NCI-H146 treated with DMSO at 0.1 percent for 48 hours (cell line): ENCODE measurements around the gene PTPRN2.
"Not testable (repeated sequence)": the region's sequence is repeated elsewhere in the genome, so short reads cannot be mapped to it uniquely, and the experiment has no call there.

Source experiments
- DNase-seq: peaks from one replicate; lab custom pipeline; 2025; ENCODE audit not compliant: unreplicated experiment; lab: John Stamatoyannopoulos, UW

The PTPRN2 gene

DNA sequence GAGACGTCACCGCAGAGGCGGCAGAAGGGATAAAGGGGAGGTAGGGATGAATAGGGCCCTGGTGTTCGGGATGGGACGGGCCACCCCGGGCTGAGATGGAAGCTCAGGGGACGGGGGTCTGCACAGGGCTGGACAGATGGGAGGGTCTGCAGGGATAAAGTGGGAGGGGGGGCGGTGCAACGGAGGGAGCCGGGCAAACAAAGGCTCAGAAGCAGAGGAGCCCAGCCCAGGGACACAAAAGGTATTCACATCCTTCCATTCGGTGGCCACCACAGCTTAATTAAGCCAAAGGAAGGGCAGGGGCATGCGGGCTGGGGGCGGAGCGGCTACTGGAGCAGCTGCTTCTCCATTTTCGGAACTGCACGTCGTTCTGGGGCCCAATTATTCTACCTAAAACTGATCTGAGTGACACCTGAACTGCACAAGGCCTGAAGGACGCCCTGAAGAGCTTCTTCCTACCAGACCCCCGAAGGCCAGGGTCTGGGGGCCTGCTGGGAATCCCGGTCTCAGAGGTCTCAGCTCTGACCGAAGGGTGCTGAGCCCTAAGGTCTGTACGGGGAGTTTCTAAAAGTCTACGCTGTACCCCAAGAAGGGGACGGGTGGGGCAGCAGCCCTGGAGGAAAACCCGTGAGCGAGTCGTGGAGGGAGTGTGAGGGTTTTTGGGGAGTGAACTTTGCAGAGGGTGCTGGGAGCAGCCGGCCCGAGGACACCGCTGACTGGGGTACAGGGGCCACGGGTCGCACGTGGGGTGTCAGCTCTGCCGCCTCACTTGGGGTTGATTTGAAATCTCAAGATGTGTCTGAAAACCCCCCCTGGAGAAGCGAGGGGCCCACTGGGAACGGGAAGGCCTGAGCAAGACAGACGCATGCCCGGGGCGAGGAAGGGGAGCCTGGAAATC, 916.0 kb downstream of the PTPRN2 start:
- DNase-seq: no peak

DNA sequence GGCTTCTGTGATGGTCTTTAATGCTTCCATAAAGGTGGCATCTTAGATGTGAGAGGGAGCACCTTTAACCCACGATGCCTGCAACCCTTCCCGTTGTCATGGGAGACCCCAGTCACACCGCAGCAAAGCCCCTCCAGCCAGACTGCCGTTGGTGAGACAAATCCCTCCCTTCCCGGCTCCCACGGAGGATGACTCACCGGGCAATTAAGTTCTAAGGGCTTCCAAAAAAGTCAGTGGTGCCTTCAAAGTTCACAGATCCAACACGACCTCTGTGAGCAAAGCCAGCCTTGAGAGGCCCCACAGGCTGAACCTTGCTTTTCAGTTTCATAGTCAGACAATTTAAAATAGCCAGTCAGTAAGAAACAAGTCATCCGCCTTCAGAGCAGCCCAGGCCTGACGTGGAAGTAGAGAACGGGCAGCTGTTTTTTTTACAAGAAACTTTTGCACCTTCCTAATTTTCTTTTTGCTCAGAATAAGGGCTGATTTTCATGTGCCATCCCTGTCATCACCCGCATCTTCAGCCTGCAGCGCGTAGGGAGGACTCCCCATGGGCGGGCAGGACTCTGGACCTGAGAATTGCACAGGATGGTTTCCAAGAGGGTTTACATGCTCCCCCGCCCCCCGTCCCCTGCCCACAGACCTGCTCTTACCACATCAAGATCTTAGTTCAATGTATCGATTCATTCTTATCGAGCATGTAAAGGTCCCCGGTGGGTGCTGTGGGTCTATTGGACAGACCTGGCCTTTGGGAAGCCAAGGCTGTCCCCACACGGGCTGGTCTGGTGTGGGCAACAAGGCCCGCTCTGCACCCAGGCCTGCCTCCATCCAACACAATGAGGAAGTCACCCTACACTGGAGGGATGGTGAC, 916.9 kb downstream of the PTPRN2 start:
- no peak for DNase-seq

DNA sequence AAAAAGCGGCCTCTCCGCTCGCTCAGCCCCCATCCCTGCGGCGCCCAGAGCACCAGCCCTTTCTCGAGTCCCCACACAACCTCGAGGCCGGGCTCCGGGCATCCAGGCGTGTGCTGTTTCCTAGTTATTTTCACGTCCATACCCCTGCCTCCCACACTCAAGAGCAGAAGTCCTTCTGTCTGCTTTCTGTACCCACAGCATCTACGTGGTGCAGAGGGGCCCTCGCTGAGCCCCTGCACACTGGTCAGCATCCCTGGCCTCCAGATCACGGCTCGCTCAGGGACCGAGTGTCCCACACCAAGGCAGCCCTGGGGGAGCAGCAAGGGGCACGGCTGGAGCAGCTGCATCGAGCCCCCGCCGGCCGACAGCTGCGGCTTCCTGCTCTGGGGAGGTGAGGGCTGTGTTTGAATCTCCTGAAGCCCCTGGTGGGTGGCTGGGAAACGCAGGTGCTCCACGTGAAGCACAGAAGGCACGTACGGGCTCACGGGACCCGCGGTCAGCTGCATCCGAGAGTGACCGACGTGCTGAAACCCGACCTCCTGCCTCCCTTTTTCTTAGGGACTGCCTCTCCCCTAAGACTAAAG, 917.8 kb downstream of the PTPRN2 start:
- no peak for DNase-seq

DNA sequence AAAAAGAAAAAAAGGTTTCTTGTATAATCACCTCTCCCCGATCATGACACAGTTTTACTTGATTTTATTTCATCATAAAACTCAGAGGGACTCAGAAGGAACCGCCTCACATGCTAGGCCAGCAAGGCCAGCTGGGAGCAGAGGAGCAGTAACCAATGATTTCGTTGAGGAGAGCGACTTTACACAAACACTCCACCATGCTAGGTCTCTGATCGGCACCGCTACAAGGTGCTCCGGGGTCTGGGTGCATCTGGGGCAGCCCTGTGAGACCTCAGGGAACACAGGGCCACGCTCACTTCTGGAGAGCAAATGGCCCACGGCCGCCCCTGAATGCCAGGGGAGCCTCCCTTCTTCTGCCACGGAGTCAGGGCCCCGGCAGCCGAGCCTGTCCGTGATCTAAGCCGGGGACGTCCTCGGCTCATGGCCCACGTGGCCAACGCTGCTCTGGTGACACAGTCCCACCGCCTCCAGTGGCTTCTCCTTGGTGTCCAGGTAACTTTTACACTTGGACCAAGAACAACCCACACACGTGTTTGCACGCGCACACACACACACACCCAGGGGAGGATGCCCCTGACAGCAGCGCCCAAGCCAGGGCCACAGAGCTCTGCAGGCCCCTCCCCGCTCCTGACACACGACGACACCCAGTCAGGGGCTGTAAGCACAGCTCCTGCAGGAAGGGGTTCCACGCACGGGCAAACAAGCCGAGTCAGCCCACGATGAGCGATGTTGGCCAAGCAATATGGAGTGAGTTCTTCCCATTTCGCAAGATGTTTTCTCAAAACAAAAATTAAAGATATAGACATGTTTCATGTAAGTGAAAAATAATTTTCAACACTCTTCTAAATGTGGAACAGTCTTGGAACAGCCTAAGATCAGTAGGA, 918.5 kb downstream of the PTPRN2 start:
- DNase-seq: no peak

DNA sequence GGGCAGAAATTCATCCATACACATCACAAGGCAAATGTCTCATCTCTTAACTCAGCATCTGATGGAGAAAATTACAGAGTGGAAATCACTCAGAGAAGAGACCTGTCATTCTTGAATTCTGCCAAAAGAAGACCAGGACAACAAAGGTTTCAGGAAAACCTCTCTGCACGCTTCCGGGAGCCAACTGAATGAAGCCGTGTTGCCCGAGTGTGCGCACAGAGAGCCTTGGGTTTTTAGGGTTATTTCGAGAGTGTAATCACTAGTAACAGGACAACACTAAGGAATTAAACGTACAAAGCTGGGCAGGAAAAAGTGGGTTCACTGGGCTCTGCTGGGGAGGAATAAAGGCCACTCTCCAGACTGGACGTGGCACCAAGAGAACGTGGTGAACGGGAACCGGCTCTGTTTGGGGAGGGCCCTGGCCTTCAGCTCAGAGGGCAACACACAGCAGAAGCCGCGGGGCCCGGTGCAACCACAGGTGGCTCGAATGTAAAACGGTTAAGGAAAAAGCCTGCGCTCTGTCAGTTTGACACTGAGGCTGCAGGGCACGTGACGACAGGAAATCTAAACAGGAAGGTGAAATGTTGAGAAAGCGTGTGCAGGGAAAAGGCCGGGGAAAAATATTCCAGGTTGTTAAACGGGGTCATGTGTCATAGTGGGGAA, 919.3 kb downstream of the PTPRN2 start:
- no peak for DNase-seq

DNA sequence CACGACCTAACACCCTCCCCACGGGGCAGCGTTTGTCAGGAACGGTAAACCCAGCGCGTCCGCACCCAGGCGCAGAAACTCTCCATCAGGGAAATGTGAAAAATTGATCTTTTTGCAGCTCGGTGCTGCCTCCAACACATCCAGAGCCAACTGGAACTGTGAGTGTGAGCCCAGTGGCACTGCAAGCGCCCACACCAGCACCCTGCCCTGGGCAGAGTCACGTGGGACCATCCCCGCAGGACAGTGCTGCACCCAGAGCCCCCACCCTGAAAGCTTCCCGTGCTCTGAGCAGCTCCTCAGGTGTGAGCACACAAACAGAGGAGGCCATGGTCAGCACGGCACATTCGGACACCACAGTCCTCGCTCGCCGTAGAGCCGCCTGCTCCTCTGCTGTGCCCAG, 919.9 kb downstream of the PTPRN2 start:
- DNase-seq: no peak

DNA sequence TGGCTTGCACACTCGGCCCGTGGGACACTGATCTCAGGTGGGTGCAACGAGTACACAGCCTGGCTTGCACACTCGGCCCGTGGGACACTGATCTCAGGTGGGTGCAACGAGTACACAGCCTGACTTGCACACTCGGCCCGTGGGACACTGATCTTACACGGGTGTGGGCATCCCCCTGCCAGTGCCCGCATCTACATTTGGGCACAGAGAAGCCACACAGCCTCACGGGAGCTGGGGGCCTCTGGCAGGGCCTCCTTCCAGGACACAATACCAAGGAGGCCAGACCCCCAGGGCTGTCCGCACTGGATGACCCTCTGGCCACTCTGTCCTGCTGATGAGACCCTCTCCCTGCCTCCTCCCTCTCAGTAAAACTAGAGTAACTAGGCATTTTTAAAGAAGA, 920.4 kb downstream of the PTPRN2 start:
- no peak for DNase-seq

DNA sequence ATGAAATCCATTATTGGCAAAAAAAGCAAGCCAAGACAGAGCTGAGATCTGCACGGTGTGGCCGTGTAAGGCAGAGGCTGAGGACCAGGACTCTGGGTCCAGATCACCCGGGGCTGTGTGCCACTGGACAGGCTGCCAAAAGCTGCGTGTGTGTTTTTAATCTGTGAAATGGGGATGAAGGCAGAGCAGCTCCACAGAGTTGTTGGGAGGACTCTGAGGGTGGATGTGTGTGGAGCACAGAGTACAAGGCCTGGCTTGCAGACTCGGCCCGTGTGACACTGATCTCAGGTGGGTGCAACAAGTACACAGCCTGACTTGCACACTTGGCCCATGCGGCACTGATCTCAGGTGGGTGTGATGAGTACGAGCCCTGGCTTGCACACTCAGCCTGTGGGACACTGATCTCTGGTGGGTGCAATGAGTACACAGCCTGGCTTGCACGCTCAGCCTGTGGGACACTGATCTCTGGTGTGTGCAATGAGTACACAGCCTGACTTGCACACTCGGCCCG, 921.0 kb downstream of the PTPRN2 start:
- no peak for DNase-seq

DNA sequence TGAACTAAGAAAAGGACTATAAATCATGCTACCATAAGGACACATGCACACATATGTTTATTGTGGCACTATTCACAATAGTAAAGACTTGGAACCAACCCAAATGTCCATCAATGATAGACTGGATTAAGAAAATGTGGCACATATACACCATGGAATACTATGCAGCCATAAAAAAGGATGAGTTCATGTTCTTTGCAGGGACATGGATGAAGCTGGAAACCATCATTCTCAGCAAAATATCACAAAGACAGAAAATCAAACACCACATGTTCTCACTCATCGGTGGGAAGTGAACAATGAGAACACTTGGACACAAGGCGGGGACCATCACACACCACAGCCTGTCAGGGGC, 922.0 kb downstream of the PTPRN2 start:
- DNase-seq: not testable (repeated sequence)

DNA sequence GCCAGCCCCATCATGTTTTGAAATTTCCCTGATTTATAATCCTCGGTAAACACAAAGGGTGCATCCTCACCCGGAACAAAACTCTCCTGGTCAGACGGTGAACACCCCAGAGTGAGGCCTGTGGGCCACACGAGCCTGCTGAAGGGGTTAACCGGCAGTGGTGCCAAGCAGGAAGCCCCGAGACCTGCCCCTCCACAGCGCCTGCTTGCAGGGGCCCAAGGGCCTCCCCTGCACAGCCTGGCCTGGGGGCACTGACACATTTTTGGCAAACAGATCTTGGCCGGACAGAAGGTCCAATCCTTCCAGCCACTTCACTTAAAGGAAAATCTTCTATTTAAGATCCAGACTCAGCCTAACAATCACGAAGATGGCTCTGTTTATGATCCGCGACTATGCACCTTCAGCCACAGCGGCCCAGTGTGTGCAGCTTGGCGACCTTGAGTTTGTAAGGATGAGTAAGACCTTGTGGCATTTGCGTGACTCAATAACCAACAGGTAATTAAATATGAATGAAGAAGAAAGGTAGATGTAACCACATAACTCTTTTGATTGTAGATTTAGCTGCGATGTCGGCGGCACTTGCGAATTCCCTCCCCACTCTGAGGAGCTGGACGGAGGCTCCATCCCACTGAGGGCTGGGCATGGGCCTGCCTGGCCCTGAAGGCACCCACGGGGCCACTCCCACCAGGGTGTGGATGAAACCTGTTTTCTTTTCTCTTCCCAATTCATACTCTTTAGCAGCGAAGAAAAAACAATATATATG, 922.6 kb downstream of the PTPRN2 start:
- DNase-seq: no peak

DNA sequence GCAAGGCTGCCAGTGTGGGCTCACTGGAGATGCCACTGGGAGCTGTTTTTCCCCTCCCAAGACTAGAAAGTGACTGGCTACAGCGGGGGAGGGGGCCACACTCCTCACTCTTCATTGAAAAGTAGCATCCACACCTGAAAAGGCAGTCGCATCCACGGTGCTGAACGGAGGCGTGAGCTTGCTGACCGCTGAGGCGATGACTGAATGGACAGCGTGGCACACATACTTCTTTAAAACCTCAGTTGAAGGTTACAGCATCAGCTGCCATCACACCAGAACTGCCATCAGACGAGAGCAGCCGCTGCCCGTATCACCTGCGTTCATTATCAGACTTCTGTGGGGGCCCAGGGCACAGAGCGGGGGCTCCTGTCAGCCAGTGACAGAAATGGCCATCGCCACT, 923.6 kb downstream of the PTPRN2 start:
- DNase-seq: no peak

DNA sequence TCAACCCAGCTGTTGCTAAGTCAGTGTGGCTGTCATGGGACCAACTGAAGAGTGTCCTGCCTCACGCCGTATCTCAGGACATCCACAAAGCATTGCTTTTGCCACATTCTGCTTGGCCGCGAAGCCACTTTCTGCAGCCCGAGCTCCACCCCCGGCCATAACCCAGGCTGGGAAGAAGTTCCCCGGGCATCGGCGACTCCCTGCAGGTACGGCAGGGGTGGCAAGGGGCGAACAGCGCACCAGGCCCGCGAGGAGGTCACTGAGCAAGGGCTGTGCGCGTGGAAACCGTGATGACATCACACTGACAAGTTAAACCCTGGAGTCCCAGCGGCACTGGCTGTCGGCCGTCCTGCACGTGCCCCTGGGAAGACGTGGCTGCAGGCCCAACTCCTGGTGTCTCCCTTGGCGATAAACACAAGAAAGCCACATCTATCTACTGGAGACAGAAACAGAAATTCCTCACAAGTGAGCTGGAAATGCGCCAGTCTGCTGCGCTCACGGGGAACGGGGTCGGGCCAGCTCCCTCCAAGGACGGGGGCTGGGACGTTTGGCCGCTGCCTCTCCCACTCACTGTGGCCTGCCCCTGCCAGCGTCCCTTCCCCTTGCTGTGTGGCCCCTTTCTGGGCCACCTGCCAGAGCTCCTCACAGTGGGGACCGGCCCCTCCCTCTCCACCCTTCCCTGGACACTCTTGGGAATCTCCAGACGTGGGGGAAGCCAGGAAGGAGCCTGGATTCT, 924.5 kb downstream of the PTPRN2 start:
- no peak for DNase-seq

DNA sequence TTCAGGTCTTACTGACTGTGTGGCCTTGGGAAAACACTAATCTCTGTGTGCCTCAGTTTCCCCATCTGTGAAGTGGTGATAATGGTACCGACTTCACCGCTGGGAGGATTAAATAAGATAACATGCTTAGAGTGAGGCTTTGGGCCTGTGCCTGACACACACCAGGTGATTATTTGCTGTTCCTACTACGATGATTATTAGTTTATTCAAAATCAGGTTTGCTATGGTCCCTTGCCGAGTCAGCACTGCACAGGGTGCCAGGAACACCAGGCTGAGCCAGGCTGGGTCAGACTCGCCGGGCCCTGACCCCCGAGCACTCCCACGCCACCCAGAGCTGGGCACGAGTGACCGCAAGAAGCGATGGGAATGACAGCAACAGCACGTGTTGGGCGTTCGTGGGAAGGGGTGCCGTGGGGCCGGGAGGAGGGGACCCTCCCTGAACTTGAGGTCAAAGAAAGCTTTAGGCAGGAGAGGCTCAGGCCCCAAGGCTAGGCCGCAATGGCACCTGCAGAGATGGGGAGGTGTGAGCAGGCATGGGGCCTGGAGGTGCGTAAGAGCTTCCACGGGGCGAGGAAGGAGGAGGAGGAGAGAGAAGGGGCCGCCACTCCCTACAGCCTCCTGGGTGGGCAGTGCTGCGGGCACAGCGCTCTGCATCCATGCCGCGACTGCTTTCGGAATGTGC, 925.4 kb downstream of the PTPRN2 start:
- DNase-seq: no peak

DNA sequence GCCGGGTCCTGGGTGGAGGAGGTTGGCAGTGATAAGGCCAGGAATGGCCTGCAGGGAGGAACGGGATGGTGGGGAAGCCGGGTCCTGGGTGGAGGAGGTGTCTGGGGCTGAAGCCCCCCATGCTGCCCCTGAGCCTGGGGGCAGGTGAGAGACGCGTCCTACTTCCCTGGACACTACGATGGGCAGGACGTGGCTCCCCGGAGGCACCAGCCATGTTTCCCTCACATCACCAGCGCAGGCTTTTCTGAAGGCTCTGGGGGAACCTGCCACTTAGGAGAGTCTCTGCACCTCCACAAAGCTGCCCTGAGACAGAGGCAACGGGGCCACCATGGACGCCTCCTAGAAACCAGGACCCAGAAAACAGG, 926.0 kb downstream of the PTPRN2 start:
- no peak for DNase-seq

DNA sequence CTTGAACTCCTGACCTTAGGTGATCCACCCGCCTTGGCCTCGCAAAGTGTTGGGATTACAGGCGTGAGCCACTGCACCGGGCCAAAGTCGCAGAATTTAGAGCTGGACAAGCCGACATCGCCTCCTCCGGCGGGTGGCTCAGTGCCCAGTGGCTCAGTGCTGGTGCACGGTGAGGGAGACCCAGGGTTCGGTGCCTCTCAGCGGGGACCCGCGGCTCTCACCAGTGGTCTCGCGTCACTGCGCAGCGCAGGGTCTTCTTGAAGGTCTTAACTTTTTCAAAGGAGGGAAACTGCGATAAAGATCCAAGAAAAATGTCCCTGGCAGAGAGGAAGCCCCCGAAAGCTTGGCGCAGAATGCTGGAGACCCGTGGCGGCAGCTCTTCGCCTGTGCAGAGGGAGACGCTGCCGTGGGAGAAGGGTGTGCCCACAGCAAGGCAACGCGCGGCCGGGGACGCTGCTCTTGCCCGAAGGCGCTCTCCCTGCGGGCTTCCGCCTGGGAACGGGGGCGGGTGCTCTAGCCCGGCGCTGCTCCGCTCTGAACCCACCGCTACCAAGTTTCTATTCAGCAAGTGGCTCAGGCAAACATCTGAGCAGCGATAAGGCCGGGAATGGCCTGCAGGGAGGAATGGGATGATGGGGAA, 926.5 kb downstream of the PTPRN2 start:
- DNase-seq: no peak

DNA sequence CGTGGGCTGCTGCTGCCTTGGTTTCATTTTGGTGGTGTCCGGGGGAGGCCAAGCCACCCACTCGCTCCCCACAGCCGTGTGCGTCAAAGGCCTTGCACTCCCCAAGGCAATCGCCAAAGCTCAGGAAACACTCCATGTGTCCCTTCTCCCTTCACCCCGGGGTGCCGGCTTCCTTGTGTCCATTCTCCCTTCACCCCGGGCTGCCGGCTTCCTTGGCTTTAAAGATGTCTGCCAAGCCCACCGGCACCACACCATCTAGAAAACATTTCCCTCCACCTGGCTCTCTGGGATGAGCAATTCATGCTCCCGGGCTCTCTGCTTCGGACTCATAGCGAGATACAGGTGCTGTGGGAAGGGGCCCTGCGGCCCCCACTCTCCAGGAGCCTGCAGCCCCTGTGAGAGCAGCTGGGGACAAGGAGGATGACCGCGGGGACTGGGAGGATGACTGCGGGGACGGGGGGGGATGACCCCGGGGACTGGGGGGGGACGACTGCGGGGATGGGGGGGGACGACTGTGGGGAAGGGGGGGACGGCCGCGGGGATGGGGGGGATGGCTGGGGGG, 928.7 kb downstream of the PTPRN2 start:
- DNase-seq: no peak
